Anterior cingulate cortex (tissue), 58 donors: ENCODE measurements around the gene SZT2.
"Not testable (repeated sequence)": the region's sequence is repeated elsewhere in the genome, so short reads cannot be mapped to it uniquely, and the experiment has no call there.

Experiments used
- DNase-seq, 58 donors: peaks; one replicate each; lab custom pipeline; 2025; lab: John Stamatoyannopoulos, UW

Gene SZT2

DNA sequence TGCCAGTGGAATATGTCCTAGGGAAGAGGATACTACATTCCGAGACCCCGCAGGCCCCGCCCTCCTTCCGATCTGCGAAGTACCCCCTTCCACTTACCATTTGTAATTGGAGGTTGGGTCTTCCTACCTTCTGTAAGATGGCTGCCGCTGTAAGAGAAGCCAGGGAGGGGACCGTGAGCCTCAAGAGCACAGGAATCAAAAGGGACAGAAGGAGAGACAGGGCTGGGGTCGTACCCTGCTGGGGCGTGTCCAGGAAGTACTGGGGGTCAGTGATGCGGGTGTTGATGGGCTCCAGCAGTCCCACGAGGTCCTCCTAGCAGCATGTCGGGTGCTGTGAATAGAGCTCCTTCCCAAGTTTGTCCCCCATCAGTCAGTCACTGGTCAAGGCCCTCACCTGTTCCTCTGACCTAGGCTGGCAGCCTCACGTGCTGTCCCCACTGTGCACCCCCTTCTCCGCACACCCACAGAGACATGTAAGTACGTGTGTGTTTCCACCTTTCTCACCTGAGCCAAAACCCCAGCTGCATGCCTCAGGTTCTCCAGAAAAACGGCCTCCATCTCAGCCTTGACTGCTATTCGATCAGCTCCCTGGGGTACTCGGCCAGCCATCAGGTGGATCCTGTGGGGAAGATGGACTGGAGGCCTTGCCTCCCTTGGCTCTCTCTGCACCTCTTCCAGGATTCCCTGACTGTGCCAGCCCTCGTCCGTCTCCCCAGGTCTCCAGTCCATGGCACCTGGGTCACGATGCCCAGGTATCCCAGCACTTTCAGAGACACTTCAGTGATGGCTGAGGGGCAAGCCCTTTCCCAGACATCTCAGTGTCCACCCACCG, 62.2 kb downstream of the SZT2 start:
- DNase-seq: no peak

GRCh38 chr1:43452789-43453441, 63.2 kb downstream of the SZT2 start:
- DNase-seq: peak in 6 of 58 donors; percentile 7 to 65 (median 55)

DNA sequence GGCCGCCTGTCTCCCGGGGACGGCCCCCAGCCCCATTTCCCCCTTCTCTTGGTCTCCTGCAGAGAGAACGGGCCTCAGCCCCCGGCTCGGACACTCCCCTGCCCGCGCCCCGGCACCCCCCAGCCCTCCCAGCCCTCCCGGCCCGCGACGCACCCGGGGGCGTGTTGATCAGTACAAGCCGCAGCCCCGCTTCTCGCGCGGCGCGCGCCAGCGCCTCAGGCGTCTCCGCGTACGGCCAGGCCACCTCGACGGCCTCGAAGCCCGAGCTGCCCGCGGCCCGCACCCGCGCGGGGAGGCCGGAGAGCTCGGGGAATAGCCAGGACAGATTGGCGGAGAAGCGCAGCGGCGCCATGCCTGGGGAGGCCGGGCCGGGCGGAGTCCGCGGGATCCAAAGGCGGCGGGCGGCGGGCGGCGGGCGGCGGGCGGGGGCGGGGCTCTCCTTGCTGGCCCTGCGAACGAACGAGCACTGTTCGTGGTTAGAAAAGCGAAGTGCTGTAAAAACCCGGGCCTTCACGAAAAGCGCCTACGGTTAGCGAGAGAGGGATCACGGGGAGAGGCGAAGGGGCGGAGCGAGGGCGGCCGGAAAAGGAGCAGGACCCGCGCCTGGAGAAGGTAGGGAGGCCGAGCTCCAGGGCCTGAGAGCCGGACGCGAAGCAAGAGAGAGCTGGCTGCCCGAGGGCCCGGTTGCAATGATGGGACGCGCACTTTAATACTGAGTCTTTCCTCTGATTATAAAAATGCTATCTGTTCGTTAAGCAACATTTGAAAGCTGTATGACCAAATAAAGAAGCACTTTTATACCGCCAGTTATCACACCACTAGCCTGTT, 64.0 kb downstream of the SZT2 start, which contains the start of gene HYI:
Gene HYI, minus strand, starts transcription at position 490 of the 828 bp plus-strand sequence. Its CDS starts 138 bp downstream, at position 352.
- DNase-seq: peak in 56 of 58 donors; percentile 30 to 88 (median 72)

DNA sequence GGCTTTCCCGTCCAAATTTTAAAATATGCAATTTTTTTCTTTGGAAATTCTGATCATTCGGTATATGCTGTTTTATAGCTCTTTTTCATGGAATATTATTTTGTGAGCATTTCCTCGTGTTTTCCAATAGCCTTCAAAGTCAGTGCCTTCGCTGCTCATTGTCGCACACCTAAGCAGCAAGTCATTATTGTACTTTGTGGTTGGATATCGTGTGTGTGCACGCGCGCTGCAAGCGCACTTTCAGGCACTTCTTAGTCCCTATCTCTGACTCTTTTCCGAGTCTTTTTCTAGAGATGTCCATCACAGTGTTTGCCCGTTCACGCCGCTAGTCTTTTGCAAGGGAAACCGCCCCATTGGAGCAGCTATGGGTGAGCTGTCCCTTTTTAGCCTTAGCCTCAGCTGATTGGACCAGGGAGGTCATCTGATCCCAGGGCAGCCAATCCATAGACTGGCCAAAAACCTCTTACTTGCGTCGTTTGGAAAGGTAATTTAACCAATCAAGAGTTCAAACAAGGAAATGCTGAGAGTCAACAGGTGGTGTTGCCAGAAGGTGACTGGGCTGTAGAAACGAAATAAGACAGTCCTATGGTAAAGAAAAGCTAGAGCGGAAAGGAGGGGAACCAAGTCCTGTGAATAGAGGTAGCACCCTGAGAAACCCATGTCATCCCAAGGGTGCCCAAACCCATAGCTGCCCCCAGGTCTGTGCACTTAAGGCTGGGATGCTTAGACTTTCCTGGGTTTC, 64.7 kb downstream of the SZT2 start:
- peak in 53 of 58 donors; percentile 13 to 83 (median 58) for DNase-seq

- no peak for DNase-seq
These were observed 65.7 kb downstream of the SZT2 start for GRCh38 chr1:43455213-43455889.

- DNase-seq: not testable (repeated sequence)
These were observed 68.7 kb downstream of the SZT2 start for GRCh38 chr1:43458379-43458778.

DNA sequence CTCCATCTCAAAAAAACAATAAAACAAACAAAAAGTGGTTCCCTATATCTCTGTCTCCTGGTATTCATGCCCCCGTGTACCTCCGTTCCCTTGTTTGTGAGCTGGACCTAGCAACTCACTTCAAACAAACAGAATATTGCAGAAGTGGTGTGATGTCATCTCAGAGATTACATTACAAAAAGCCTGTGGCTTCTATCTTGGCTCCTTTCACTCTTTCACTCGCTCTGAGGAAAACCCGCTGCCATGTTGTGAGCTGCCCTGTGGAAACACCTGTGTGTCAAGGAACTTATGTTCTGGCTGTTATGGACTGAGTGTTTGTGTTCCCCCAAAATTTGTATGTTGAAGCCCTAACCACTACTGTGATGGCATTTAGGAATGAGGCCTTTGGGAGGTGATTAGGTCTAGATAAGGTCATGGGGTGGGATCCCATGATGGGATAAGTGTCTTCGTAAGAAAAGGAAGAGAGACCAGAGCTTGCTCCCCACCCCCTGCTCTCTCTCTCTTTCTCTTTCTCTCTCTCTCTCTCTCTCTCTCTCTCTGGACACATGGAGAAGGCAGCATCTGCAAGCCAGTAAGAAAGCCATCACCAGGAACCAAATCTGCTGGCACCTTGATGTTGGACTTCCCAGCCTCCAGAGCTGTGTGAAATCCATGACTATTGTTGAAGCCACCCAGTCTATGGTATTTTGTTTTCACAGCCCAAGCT, 71.4 kb downstream of the SZT2 start:
- no peak for DNase-seq

DNA sequence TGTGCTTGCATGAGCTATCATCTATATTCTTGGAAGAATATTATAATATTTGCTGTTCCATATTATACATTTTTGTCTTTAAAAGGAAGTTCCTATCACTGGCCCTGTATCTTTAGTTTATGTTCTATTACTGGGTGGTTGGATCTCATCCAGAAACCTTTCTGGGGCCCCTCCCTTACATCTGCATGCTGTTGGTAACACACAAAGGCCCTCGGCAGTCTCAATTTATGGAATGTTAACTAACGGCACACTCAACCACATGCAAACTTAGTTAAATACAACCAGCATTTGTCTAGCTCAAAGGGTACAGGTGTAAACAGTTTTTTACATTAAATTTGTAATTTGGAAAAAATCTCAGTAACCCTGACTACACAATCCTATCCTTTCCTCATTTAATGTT, 73.8 kb downstream of the SZT2 start:
- DNase-seq: no peak

DNA sequence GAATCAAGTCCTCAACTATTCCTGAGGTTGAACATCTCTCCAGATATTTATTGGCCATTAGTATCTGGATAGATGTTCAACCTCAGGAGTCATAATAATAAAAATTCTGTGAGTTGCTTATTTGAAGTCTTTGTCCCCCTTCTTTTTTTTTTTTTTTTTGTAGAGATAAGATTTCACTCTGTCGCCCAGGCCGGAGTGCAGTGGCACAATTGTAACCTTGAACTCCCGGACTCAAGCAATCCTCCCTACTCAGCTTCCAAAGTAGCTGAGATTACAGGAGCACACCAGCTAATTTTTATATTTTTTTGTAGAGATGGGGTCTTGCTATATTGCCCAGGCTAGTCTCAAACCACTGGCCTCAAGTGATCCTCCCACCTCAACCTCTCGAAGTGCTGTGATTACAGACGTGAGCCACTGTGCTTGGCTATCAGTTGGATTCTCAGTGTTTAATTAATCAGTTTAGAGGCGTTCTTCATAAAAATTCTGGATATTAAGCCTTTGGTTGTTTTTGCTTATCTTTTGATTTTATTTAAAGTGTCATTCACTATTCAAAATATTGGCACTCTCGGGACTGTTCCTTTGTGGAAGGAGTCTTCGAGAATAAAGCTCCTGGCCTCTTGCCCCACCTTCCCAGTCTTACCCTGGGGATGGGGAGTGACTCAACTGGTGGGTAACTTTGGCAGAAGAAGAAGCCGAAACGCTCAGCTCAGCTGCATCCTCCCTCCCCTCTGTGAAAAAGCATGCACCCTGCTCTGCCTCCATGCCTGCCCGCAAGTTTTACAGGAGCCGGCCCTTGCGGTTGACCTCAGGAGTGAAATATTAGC, 75.2 kb downstream of the SZT2 start:
- no peak for DNase-seq

DNA sequence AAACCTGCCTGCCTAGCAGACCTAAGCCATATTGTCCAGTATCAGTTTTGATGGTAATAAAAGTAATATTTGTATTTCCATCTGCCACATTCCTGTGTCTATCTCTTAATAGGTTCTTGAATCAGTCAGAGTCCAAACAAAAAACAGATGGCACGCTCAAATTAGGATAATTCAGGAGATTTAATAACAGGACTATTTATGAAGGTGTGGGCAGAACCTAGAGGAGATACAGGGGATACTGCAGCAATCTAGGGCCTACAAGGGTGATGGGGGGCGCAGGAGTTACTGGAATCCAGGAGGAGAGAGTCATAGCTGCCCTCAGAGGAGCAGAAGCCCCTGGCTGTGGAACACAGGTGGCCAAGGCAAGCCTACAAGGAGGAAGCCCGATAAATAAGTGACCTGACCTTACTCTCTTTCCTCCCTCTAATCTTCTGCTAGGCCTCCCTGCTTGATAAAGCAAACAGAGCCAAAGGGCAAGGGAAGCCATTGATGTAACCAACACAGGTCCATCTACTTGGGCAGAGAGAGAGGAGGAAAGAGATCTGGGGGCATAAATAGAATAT, 75.9 kb downstream of the SZT2 start:
- DNase-seq: no peak

DNA sequence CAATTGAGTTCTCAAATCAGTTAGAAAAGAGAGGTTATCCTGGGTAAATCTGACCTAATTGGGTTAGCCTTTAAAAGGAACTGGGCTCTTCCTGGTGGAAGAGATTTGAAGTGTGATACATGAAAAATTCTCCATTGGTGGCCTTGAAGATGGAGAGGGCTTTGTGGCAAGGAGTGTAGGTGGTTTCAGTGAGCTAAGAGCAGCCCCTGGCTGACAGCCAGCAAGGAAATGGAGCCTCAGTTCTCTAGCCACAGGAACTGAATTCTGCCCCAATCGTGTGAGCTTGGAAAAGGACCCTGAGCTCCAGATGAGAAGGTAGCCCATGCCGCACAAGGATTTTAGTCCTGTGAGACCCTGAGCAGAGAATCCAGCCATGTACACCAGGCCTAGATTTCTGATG, 76.7 kb downstream of the SZT2 start:
- DNase-seq: no peak

GRCh38 chr1:43468414-43468813, 78.7 kb downstream of the SZT2 start:
- no peak for DNase-seq

DNA sequence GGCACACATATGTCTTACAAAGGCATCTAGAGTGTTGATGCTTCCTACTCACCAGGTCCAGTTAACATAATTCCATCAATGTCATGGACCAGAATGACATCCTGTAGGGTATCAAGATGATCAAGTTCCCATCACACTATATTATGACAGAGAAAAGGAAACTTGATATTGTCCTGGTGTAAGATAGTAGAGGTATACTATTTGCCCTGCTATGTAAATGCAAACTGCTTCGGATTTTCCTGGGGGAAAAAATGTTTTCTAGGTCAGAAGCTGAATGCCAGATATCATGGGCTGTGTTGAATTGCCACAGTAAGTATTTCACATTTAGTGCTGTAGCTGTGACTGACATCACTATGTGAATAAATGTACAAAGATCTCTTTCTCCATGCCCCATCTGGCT, 80.2 kb downstream of the SZT2 start:
- no peak for DNase-seq

- no peak for DNase-seq
These were observed 82.4 kb downstream of the SZT2 start for GRCh38 chr1:43472087-43472462.

DNA sequence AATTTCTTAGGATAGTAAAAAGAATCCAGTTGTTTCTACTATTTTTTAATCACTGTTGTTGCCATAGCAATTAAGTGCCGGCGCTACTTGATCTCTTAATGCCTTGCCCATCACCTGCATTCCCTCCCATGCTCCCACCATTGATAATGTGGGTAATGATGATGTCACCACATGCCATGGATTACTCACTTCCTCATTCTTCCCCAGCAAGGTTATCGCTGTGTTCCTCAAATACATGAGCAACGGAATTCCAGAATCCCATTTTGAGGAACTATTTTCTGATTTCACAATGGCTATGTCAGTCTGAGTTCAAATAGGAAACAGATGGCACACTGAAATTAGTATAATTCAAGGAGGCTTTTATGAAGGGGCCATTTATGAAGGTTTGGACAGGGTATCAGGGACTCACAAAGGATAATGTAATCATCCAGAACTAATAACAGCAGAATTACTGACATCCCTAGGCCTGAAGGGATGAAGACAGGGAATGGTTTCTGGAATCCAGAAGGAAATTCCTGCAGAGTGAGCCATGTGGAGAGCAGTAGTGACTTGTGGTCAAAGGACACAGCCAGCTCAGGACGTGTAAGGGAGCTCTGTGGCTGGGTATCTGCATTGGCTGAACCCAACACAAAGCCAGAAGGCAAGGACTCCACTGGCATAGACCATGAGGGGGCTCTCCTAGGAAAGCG, 82.9 kb downstream of the SZT2 start:
- DNase-seq: not testable (repeated sequence)

DNA sequence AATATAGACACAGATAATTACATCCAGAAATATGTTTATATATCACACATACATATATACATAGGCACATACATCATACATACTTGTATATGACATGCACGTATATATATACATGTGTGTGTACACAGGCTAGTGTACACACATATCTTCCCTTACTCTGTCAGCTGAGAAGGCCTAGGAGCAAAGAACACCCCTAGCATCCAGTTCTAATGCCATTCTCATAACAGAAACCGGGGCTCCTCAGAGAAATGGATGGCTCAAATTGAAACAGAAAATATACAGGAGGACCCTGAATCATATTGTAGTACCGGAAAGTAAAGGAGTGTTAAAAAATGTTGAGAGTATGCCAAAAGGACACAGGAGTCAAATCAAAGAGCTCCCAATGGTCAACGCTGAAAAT, 83.8 kb downstream of the SZT2 start:
- DNase-seq: no peak
